NB4 (cell line): Measurements from ENCODE around the gene RAB34.

Source experiments
- POLR2A ChIP-seq: IDR thresholded peaks from 2 replicates; pipeline ENCODE4 v1.6.1; 2011; ENCODE audit warnings: mild to moderate bottlenecking; ENCODE audit not compliant: insufficient read length; ENCODE audit errors: extremely low read depth
- TF ChIP-seq, protein P1 (sequence below): IDR thresholded peaks from one replicate; pipeline ENCODE4 v1.5.1; 2012; ENCODE audit warnings: low read depth, low read length
- TF ChIP-seq, protein P2 (sequence below): IDR thresholded peaks from 2 replicates; pipeline ENCODE4 v1.6.1; 2011; ENCODE audit warnings: low read depth, low read length

DNA sequence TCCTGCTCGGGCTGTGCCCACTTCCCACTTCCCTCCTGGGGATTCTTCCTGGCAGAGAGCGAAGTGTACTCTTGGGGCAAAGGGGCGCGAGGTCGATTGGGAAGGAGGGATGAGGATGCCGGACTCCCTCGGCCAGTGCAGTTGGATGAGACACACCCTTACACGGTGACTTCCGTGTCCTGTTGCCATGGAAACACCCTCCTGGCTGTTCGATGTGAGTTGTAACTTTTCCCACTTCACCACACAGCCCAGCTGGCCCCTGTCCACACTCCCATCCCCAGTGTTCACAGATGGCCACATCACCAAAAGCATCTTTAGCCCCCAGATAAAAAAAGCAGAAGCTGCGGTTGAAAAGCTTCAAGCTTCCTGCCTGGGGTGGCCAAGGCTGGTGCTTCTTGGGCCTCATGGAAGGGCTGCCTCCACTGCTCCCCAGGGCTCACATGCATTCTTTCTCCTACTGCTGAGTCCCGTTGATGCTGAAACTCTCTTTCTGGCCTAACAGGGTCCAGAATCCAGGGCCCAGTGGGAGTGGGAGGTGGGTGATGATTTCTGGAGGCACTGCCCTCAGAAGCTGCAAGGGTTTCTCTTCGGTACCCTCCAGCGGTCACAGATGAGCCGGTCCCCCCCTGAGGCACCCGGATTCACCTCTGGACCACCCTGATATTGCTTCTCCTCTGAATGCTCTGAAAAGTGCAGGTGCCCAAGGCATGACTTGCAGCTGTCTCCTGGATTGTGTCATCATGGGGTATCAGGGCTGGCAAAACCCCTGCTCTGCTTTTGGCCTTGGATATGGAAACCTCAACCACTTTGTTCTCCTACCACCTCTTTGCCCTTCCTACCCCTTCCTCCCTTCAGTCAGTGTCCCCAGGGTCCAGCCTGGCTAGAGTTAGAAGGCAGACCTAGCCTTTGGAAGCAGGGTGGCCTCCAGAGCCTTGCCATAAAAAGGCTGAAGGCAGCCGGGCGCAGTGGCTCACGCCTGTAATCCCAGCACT is 24.0 kb upstream of the RAB34 start:
- TF ChIP-seq, protein P1, sequence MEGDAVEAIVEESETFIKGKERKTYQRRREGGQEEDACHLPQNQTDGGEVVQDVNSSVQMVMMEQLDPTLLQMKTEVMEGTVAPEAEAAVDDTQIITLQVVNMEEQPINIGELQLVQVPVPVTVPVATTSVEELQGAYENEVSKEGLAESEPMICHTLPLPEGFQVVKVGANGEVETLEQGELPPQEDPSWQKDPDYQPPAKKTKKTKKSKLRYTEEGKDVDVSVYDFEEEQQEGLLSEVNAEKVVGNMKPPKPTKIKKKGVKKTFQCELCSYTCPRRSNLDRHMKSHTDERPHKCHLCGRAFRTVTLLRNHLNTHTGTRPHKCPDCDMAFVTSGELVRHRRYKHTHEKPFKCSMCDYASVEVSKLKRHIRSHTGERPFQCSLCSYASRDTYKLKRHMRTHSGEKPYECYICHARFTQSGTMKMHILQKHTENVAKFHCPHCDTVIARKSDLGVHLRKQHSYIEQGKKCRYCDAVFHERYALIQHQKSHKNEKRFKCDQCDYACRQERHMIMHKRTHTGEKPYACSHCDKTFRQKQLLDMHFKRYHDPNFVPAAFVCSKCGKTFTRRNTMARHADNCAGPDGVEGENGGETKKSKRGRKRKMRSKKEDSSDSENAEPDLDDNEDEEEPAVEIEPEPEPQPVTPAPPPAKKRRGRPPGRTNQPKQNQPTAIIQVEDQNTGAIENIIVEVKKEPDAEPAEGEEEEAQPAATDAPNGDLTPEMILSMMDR = no peak
- TF ChIP-seq POLR2A = no peak
- TF ChIP-seq, protein P2, sequence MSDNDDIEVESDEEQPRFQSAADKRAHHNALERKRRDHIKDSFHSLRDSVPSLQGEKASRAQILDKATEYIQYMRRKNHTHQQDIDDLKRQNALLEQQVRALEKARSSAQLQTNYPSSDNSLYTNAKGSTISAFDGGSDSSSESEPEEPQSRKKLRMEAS = peak; percentile 63
